ENCODE measurements around the gene TLX1.

TLX1 gene

GRCh38 chr10:101139421-101139911 is 8.4 kb downstream of the TLX1 start:
- no peaks in the 10 kb centered on the region for H3K36me3 ChIP-seq (ENCODE audit: control insufficient read depth in 2 of 2, insufficient read depth in 1 of 2, low read length in 2 of 2)
- H3K4me3 ChIP-seq (ENCODE audit: low read depth, low read length) = no peak overlapping the region
- no peaks in the 10 kb centered on the region for H3K4me1 ChIP-seq (ENCODE audit: control insufficient read depth, insufficient read depth, low read length)
- TF ChIP-seq ZNF341 (tag by site-specific recombination; IDR thresholded peaks at IDR 0.05; ENCODE audit: low read depth) (no peak), ZNF211 (tag by site-specific recombination; IDR thresholded peaks at IDR 0.05; ENCODE audit: low read depth) (no peak), GLIS2 (tag by site-specific recombination; IDR thresholded peaks at IDR 0.05) (no peak), ZNF660 (tag by site-specific recombination; IDR thresholded peaks at IDR 0.05) (no peak)
- TF ChIP-seq, protein P1, sequence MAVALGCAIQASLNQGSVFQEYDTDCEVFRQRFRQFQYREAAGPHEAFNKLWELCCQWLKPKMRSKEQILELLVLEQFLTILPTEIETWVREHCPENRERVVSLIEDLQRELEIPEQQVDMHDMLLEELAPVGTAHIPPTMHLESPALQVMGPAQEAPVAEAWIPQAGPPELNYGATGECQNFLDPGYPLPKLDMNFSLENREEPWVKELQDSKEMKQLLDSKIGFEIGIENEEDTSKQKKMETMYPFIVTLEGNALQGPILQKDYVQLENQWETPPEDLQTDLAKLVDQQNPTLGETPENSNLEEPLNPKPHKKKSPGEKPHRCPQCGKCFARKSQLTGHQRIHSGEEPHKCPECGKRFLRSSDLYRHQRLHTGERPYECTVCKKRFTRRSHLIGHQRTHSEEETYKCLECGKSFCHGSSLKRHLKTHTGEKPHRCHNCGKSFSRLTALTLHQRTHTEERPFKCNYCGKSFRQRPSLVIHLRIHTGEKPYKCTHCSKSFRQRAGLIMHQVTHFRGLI (tag by site-specific recombination; IDR thresholded peaks at IDR 0.05) = no peak
- ChIA-PET CTCF (interaction anchor here (0.8 to 19.6 kb wide), 7 partner anchors 10 to 98 kb away, joined by 3 to 506 read pairs (median 5); no protein-coding TSS in a partner anchor), POLR2A (interaction anchor here (1.3 kb wide), 1 partner anchor 44 kb away, joined by 4 read pairs; no protein-coding TSS in a partner anchor)
- H3K27ac ChIP-seq (ENCODE audit: extremely low read depth, low read depth, low read length) = no peak overlapping the region
- no peaks in the 10 kb centered on the region for H3K9me3 ChIP-seq (ENCODE audit: control insufficient read depth, insufficient read depth, low read depth, low read length)

DNA sequence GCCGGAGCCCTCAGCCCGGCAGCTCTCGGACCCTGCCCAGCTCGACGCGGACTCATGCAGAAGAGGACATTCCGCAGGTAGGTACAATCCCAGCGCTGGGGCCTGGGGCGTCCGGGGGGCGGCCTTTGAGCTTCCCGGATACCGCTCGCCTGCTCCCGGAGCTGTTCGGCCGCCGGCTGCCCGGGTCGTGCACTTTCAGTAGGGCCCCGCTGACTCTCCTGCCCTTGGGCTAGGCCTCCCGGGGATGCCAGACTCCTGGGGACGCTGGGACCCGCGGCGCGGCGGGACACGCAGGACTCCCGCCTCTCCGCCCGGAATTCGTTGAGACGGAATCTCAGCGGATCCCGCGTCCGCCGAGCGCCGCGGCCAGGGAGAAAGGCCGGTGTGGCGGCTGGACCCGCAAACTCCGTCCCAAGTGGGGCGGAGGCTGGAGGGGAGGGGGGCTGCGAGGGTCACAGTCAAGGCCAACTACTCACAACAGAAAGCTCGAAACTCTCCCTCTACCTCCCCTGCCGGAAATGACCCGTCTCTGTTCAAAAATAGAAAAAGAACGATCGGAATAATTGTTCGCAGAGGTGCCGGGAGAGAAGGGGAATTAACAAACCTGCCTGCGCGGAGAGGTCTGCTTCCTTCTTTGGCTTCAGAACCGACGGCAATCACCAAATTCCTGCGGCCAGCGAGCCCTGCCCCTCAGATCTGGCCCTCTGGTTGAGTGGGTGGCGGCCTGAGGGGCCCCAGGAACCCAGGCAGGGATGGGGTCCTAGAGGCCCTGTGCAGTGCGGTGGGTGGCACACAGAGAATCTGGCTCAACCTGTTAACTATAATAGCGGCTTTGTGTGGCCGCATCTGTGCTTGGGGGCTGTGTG is 9.2 kb downstream of the TLX1 start:
- ChIA-PET CTCF (interaction anchor here (0.6 to 19.6 kb wide), 10 partner anchors 13 to 496 kb away, joined by 4 to 506 read pairs (median 24); partner anchors contain the start of genes PDZD7 and SFXN3), POLR2A (interaction anchor here (0.6 to 1.3 kb wide), 2 partner anchors 45 to 79 kb away, joined by 4 to 5 read pairs; no protein-coding TSS in a partner anchor)
- no peak overlapping the region for H3K27ac ChIP-seq (ENCODE audit: extremely low read depth, low read depth, low read length)
- H3K9me3 ChIP-seq (ENCODE audit: control insufficient read depth, insufficient read depth, low read depth, low read length) = no peaks in the 10 kb centered on the region
- TF ChIP-seq ZNF624 (tag by site-specific recombination; IDR thresholded peaks at IDR 0.05) (no peak), KLF10 (tag by site-specific recombination; IDR thresholded peaks at IDR 0.05) (no peak), ZNF239 (tag by site-specific recombination; IDR thresholded peaks at IDR 0.05) (no peak), ZNF184 (tag by site-specific recombination; IDR thresholded peaks at IDR 0.05) (no peak), PATZ1 (tag by site-specific recombination; IDR thresholded peaks at IDR 0.05) (no peak), SCRT2 (tag by site-specific recombination; IDR thresholded peaks at IDR 0.05) (0 out of 2 replicates have a peak, but pooled peaks have one; percentile 11)
- no peaks in the 10 kb centered on the region for H3K36me3 ChIP-seq (ENCODE audit: control insufficient read depth in 2 of 2, insufficient read depth in 1 of 2, low read length in 2 of 2)
- no peak overlapping the region for H3K4me3 ChIP-seq (ENCODE audit: low read depth, low read length)
- no peaks in the 10 kb centered on the region for H3K4me1 ChIP-seq (ENCODE audit: control insufficient read depth, insufficient read depth, low read length)

GRCh38 chr10:101140950-101141615 is 10.0 kb downstream of the TLX1 start:
- Histone ChIP-seq H3K4me3 (ENCODE audit: low read depth, low read length) (no peak overlapping the region), H3K27ac (ENCODE audit: extremely low read depth, low read depth, low read length) (no peak overlapping the region), H3K9me3 (ENCODE audit: control insufficient read depth, insufficient read depth, low read depth, low read length) (no peaks in the 10 kb centered on the region), H3K4me1 (ENCODE audit: control insufficient read depth, insufficient read depth, low read length) (no peaks in the 10 kb centered on the region), H3K36me3 (ENCODE audit: control insufficient read depth in 2 of 2, insufficient read depth in 1 of 2, low read length in 2 of 2) (no peaks in the 10 kb centered on the region)
- TF ChIP-seq ZNF600 (tag by site-specific recombination; IDR thresholded peaks at IDR 0.05) = 0 out of 2 replicates have a peak, but pooled peaks have one; percentile 29
- TF ChIP-seq ZNF670 (tag by site-specific recombination; IDR thresholded peaks at IDR 0.05; ENCODE audit: low read depth) = no peak
- TF ChIP-seq ZNF398 (tag by site-specific recombination; IDR thresholded peaks at IDR 0.05) = no peak
- 0 out of 2 replicates have a peak, but pooled peaks have one; percentile 15 for TF ChIP-seq GLIS2 (tag by site-specific recombination; IDR thresholded peaks at IDR 0.05)
- no peak for TF ChIP-seq ZNF843 (tag by site-specific recombination; IDR thresholded peaks at IDR 0.05)
- TF ChIP-seq ZNF701 (tag by site-specific recombination; IDR thresholded peaks at IDR 0.05) = no peak
- TF ChIP-seq ZXDB (tag by site-specific recombination; IDR thresholded peaks at IDR 0.05) = no peak
- TF ChIP-seq PATZ1 (tag by site-specific recombination; IDR thresholded peaks at IDR 0.05) = 0 out of 2 replicates have a peak, but pooled peaks have one; percentile 33
- CTCF ChIA-PET = interaction anchor here (0.6 to 19.6 kb wide), 26 partner anchors 8 to 496 kb away, joined by 3 to 506 read pairs (median 8); partner anchors contain the start of genes LZTS2, PDZD7 and SFXN3
- POLR2A ChIA-PET = interaction anchor here (0.6 to 1.9 kb wide), 5 partner anchors 10 to 81 kb away, joined by 3 to 31 read pairs (median 5); partner anchors contain the start of gene TLX1
